ENCODE measurements around the gene KLB.

- no peak for TF ChIP-seq CTCF (conservative IDR thresholded peaks at IDR 0.05)
- no peak for TF ChIP-seq EZH2 (IDR thresholded peaks at IDR 0.05; ENCODE audit: low read depth)
Observed at GRCh38 chr4:39452153-39452859, 45.6 kb downstream of the KLB start.

All from PC-9 (cell line).